ENCODE measurements around the gene CHKB. TPM values are rescaled to one million over a fixed set of nuclear protein-coding genes. Genes with fewer than 3 reads are reported as not detected.
A peak's percentile ranks its signal among the peaks of the same experiment; 100 is the strongest.

The CHKB gene
- total and polyA plus RNA-seq, 11 donors, result 16.7 to 77.1 (median 35.6) TPM

DNA sequence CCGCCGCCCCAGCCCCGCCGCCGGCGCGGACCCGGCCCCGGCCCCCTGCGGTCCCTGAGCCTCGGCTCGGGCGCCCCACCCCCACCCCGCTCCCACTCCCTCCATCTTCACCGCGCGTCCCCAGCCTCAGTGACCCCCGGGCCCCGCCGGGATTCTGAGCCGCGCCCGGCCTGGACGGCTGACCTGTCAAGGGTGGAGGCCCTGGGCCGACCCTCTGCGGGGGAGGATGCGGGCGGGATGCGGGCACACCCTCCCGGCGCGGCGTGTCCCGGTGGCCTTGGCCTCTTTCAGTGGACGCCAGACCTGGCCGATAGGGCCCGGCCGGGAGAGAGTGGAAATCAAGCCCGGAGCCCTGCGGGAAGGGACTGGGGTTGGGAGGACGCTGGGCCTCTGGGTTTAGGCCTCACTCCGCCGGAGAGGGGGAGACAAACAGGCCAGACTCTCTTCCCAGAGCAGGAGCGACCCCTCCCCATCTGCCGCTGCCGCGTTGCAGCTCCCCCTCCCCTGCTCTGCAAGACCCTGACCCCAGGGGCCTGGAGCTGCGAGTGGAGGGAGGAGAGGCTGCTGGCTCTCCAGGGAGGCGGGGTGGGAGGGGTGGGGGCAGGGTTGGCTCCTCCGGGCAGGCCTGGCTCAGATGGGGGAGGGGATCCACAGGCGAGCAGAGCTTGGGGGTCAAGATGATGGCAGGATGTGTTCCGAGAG, 18.5 kb upstream of the CHKB start:
- TF ChIP-seq POLR2A (IDR thresholded peaks at IDR 0.05), result no peak
- TF ChIP-seq CTCF (IDR thresholded peaks at IDR 0.05), result no peak
- Histone ChIP-seq H3K27me3 (peaks cover 17 to 77% (median 57%) of the 10 kb centered on the region in 9 donors), H3K36me3 (no peaks in the 10 kb centered on the region), H3K9me3 (no peaks in the 10 kb centered on the region), H3K4me1 (peaks cover 0 to 26% (median 0%) of the 10 kb centered on the region in 12 donors), H3K27ac (no peak overlapping the region), H3K4me3 (peak overlapping the region in 9 of 12 donors; percentile 34 to 55 (median 48))
- intact Hi-C loops (cut with DNase I), result no loop called here
- 9 to 63% (median 11%) methylated on average over 4 to 52 of the region's 52 CpGs for WGBS, 4 donors
- DNase-seq (no peak), ATAC-seq (peak in 1 of 4 donors; percentile 5)

GRCh38 chr22:50600538-50600937, 17.9 kb upstream of the CHKB start, which contains the start of gene MAPK8IP2:
TSS of gene MAPK8IP2 (plus strand) at chr22:50600793. CDS start at chr22:50600819, 26 bp downstream.
- DNase-seq (no peak), ATAC-seq (no peak)
- Histone ChIP-seq H3K27me3 (peaks cover 17 to 71% (median 55%) of the 10 kb centered on the region in 9 donors), H3K27ac (no peak within 1 kb of the TSS), H3K4me3 (peak within 1 kb of the TSS in 11 of 12 donors; percentile 11 to 55 (median 46)), H3K4me1 (peaks cover 0 to 26% (median 0%) of the 10 kb centered on the region in 12 donors), H3K36me3 (no peaks in the 10 kb centered on the region), H3K9me3 (no peaks in the 10 kb centered on the region)
- WGBS, 4 donors, result 0 to 1% (median 0%) methylated on average over 5 to 61 of the region's 61 CpGs; no CpG with 5 or more reads in 1 of the 4 donors
- TF ChIP-seq POLR2A (IDR thresholded peaks at IDR 0.05) (no peak), CTCF (IDR thresholded peaks at IDR 0.05) (no peak)
- intact Hi-C loops (cut with DNase I), result no loop called here

DNA sequence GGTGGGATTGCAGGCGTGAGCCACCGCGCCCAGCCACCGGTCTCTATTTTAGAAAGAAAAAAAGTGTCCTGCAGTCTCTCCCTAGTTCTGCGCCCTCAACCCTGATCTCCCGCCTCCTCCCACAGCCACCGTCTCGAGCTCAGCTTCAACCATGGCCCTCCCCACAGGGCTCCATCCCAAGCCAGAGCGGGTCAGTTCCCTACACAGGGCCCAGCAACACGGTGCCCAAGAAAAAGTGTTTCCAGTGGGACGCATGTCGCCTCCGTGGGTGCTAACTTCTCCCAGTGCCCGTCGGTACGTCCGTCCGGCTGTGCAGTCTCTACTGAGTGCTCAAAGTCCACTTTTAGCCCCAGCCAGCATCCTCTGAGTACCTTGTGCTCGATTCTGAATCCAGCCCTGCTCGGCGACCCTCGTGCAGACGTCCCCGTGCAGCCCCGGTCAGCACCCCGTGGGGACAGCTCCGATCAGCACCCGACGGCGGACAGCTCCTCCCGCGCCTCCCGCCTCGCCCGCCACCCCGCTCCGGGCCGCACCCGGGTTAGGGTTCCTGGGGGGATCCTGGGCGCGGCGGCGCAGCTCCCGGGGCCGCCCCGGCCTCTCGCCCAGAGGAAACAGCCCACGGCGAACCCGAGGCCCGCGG, 17.3 kb upstream of the CHKB start:
- H3K4me1 ChIP-seq, result peaks cover 0 to 26% (median 0%) of the 10 kb centered on the region in 12 donors
- H3K4me3 ChIP-seq, result peak overlapping the region in 11 of 12 donors; percentile 11 to 55 (median 46)
- no peaks in the 10 kb centered on the region for H3K9me3 ChIP-seq
- H3K27ac ChIP-seq, result no peak overlapping the region
- peak in 4 of 5 donors; percentile 54 to 86 (median 64) for DNase-seq
- TF ChIP-seq POLR2A (IDR thresholded peaks at IDR 0.05) (no peak), CTCF (IDR thresholded peaks at IDR 0.05) (no peak)
- ATAC-seq, result peak; percentile 28 to 90 (median 82)
- no peaks in the 10 kb centered on the region for H3K36me3 ChIP-seq
- intact Hi-C loops (cut with DNase I), result no loop called here
- 14 to 33% (median 19%) methylated on average over 26 to 52 of the region's 52 CpGs for WGBS, 4 donors
- peaks cover 17 to 65% (median 50%) of the 10 kb centered on the region in 9 donors for H3K27me3 ChIP-seq

DNA sequence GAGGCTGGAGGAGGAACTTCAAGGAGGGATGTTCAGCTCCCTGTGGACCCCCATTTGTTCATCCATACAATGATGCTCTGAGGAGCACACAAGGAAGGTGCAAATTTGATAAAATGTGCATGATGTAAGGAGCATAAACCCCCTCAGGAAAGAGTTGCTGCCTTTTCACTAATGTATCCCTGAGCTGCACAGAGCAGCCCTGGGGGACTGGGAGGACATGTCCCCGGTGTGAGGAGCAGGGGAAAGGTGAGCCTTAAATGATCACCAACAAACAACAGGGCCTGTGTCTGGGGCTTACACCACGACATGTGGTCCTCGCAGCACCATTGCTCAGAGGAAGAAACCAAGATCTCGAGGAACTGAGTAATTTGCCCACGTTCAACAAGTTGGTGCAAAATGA, 14.4 kb upstream of the CHKB start:
- Histone ChIP-seq H3K4me1 (peaks cover 0 to 17% (median 0%) of the 10 kb centered on the region in 12 donors), H3K27ac (no peak overlapping the region), H3K9me3 (no peaks in the 10 kb centered on the region), H3K4me3 (no peak overlapping the region), H3K27me3 (peaks cover 0 to 37% (median 25%) of the 10 kb centered on the region in 9 donors), H3K36me3 (no peaks in the 10 kb centered on the region)
- intact Hi-C loops (cut with DNase I), result no loop called here
- ATAC-seq (no peak), DNase-seq (no peak)
- TF ChIP-seq CTCF (IDR thresholded peaks at IDR 0.05), result no peak
- TF ChIP-seq POLR2A (IDR thresholded peaks at IDR 0.05), result no peak
- WGBS, 4 donors, result 82 to 93% (median 87%) methylated on average over 5 of the region's 5 CpGs
